HL-60/S4 treated with phorbol 12-myristate 13-acetate at 8.2 ng/mL for 4 days and 3 days (cell line): ENCODE results near the gene CYP4V2.

Experiments used
- in situ Hi-C: fragments of 300-500 bp; cut with MboI; formaldehyde crosslinking; loops from 2 replicates; pipeline ENCODE4 v1.15.0; 2022; ENCODE audit warnings: low sequenced_read_pairs

Gene CYP4V2

GRCh38 chr4:186188107-186188506 is 3.3 kb upstream of the CYP4V2 start:
- in situ Hi-C loops = no loop called here

- in situ Hi-C loops = no loop called here
These were observed 1.7 kb upstream of the CYP4V2 start for GRCh38 chr4:186189656-186190055.

GRCh38 chr4:186190581-186191199 is 677 bp upstream of the CYP4V2 start:
- in situ Hi-C loops = no loop called here

GRCh38 chr4:186192066-186192612 is 772 bp downstream of the CYP4V2 start:
- in situ Hi-C loops = no loop called here

DNA sequence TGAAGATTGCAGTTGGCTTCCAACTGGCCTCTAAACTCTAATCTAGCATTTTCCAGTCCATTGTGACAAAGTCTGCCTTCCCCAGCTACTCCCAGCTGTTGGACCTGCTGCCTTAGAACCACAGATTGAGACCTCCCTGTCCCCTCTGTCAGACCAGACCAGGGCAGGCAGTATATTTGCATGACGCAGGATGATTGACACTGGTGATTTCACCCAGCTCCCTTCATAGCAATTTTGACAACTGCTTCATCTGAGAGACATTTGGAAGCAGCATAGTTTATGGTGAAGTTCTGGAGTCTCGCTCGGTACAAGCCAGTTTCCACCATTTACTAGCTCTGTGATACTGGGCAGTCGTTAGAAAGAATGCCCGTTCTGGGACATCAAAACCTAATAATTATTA is 2.5 kb downstream of the CYP4V2 start:
- in situ Hi-C loops = no loop called here

- in situ Hi-C loops = no loop called here
These were observed 4.7 kb downstream of the CYP4V2 start for GRCh38 chr4:186196063-186196462.

GRCh38 chr4:186200516-186200915 is 9.1 kb downstream of the CYP4V2 start:
- in situ Hi-C loops = no loop called here

DNA sequence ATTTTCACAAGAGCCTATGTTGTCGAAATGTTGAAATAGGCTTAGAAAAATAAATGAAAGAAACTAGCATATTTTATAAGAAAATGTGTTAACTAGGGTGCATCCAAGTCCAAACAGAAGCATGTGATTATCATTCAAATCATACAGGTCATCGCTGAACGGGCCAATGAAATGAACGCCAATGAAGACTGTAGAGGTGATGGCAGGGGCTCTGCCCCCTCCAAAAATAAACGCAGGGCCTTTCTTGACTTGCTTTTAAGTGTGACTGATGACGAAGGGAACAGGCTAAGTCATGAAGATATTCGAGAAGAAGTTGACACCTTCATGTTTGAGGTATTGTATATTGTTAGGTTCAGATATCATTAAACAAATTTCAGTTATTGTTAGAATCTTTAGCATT is 9.6 kb downstream of the CYP4V2 start:
- in situ Hi-C loops = no loop called here

GRCh38 chr4:186201535-186202230 is 10.3 kb downstream of the CYP4V2 start:
- in situ Hi-C loops = no loop called here

DNA sequence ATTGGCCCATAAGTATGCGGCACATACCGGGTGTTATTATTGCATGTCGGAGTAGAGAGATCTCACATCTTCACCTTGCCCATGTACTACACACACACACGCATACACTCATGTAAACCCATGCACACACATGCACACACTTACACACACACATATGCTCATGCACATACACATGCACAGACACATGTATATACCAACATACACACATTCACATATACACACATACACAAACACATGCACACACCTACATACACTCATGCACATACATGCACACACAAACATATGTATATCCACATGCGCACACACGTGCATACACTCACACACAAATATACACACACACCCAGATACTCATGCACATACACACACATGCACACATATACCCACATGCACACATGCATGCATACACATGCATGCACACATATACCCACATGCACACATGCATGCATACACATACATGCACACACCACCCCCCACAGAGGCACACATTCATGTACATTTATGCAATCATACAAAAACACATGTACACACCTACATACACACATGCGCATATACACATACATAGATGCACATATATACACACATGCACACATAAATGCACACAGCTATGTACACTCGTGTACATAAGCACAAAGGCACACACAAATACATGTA is 11.2 kb downstream of the CYP4V2 start:
- in situ Hi-C loops = no loop called here

DNA sequence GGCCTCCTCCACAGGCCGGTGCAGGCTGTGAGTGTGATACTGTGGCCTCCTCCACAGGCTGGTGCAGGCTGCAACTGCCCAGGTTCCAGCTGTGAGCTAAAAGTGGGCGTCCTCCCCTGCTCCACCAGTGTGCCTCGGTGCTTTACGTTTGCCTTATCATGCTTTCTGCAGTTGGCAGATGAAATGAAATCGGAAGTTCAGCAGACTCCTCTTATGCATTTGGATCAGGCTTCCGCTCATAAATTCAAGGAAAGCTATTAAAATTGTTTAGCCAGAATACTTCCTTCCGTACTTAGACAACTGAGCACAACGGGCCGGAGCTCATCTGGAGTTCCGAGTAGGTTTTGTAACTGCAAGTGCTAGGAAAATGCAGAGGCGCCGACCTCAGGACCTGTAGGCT is 12.0 kb downstream of the CYP4V2 start:
- in situ Hi-C loops = no loop called here

- in situ Hi-C loops = no loop called here
These were observed 12.8 kb downstream of the CYP4V2 start for GRCh38 chr4:186204103-186204559.

GRCh38 chr4:186204686-186205085 is 13.3 kb downstream of the CYP4V2 start:
- in situ Hi-C loops = no loop called here

DNA sequence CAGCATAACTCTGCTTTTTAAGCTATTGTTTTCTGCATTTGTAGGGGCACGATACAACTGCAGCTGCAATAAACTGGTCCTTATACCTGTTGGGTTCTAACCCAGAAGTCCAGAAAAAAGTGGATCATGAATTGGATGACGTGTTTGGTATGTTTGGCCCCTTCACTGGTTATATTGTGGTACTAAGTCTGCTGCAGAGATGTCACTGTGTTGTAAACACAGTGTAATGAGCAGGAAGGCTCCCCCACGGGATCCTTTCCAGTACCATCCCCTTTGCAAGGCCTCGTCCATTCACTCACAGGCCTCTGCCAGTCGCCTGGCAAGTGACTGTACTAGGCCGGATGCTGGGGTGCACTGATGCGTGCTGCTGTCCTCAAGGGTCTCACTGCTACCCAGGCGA is 13.8 kb downstream of the CYP4V2 start:
- in situ Hi-C loops = no loop called here

GRCh38 chr4:186216465-186217024 is 25.2 kb downstream of the CYP4V2 start:
- in situ Hi-C loops = no loop called here

GRCh38 chr4:186217733-186218293 is 26.4 kb downstream of the CYP4V2 start:
- in situ Hi-C loops = no loop called here

- in situ Hi-C loops = no loop called here
These were observed 30.3 kb downstream of the CYP4V2 start for GRCh38 chr4:186221624-186222023.

GRCh38 chr4:186225848-186226247 is 34.5 kb downstream of the CYP4V2 start:
- in situ Hi-C loops = no loop called here

- in situ Hi-C loops = no loop called here
These were observed 35.3 kb downstream of the CYP4V2 start for GRCh38 chr4:186226521-186227189.

- in situ Hi-C loops = no loop called here
These were observed 35.9 kb downstream of the CYP4V2 start, which contains the start of gene KLKB1 for GRCh38 chr4:186227221-186227620. Gene KLKB1, plus strand, starts transcription at chr4:186227507. Its CDS starts 689 bp downstream, at chr4:186228196.
